RWPE2 (cell line): ENCODE results near the gene ALDOC.
"Not testable (repeated sequence)": the region's sequence is repeated elsewhere in the genome, so short reads cannot be mapped to it uniquely, and the experiment has no call there.

Source experiments
- ATAC-seq: fragments of 200-7000 bp; cut with Tn5 transposase; 3 replicates; pipeline ENCODE4 v1.9.1; 2021; ENCODE audit warnings: low read depth
- DNase-seq: peaks from one replicate; pipeline ENCODE4 v3.0.0-alpha.2; 2020; ENCODE audit warnings: low spot score
- H3K27ac ChIP-seq: fragments of 450-650 bp; 2 replicates; pipeline ENCODE4 v1.5.1; 2017; ENCODE audit warnings: mild to moderate bottlenecking; ENCODE audit not compliant: poor library complexity, severe bottlenecking
- H3K27me3 ChIP-seq: fragments of 250-450 bp; sonication (Bioruptor Pico); 2 replicates; pipeline ENCODE4 v1.5.1; 2021; ENCODE audit warnings: mild to moderate bottlenecking, moderate library complexity; ENCODE audit not compliant: insufficient read depth, poor library complexity, severe bottlenecking
- H3K36me3 ChIP-seq: fragments of 250-450 bp; sonication (Bioruptor Pico); 2 replicates; pipeline ENCODE4 v1.5.1; 2020; ENCODE audit warnings: low read depth, mild to moderate bottlenecking, moderate library complexity
- H3K4me1 ChIP-seq: fragments of 250-450 bp; sonication (Bioruptor Pico); 2 replicates; pipeline ENCODE4 v1.5.1; 2021; ENCODE audit warnings: mild to moderate bottlenecking, moderate library complexity; ENCODE audit not compliant: insufficient read depth, poor library complexity, severe bottlenecking
- H3K4me3 ChIP-seq: fragments of 250-450 bp; sonication (Bioruptor Pico); 2 replicates; pipeline ENCODE4 v1.5.1; 2021; ENCODE audit warnings: mild to moderate bottlenecking, moderate library complexity; ENCODE audit not compliant: severe bottlenecking
- H3K9me3 ChIP-seq: fragments of 250-450 bp; sonication (Bioruptor Pico); 2 replicates; pipeline ENCODE4 v1.5.1; 2021; ENCODE audit warnings: mild to moderate bottlenecking, moderate library complexity; ENCODE audit not compliant: severe bottlenecking
- CTCF ChIP-seq: fragments of 450-650 bp; IDR thresholded peaks from one replicate; pipeline ENCODE4 v1.5.1; 2017; ENCODE audit warnings: mild to moderate bottlenecking, moderate library complexity; ENCODE audit not compliant: poor library complexity, severe bottlenecking

Gene ALDOC

GRCh38 chr17:28577466-28577824 lies 750 bp upstream of the ALDOC start:
- DNase-seq (no peak), ATAC-seq (no peak)
- H3K4me1 ChIP-seq: peaks cover 4% of the 10 kb centered on the region
- H3K9me3 ChIP-seq: no peaks in the 10 kb centered on the region
- no peak overlapping the region for H3K4me3 ChIP-seq
- H3K36me3 ChIP-seq: peaks cover 48% of the 10 kb centered on the region
- TF ChIP-seq CTCF: no peak
- H3K27ac ChIP-seq: peak overlapping the region; percentile 49
- H3K27me3 ChIP-seq: no peaks in the 10 kb centered on the region

GRCh38 chr17:28576016-28576415 lies 679 bp downstream of the ALDOC start:
- Histone ChIP-seq H3K36me3 (peaks cover 46% of the 10 kb centered on the region), H3K4me3 (peak overlapping the region; percentile 42), H3K27ac (peak overlapping the region; percentile 49)
- H3K9me3 ChIP-seq, H3K4me1 ChIP-seq, H3K27me3 ChIP-seq, DNase-seq, ATAC-seq: not testable (repeated sequence)

GRCh38 chr17:28575126-28575795 lies 1.4 kb downstream of the ALDOC start:
- Histone ChIP-seq H3K36me3 (peaks cover 41% of the 10 kb centered on the region), H3K4me3 (no peak overlapping the region)
- TF ChIP-seq CTCF: no peak

DNA sequence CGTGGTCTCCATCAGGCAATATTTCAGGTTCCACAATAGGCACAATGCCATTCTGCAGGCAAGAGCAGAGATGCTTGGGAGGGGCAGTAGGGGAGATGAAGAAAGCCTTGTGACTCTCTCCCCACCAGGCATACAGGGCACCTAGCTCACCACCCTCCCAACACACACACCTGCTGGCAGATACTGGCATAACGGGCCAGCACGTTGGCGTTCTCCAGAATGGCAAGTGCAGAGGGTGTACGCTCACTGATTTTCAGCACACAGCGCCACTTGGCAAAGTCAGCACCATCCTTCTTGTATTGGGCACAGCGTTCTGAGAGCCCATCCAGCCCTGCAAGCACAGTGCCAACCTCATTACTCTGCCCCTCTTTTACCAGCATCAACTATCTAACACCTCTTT lies 2.2 kb downstream of the ALDOC start:
- H3K9me3 ChIP-seq: no peaks in the 10 kb centered on the region
- peaks cover 11% of the 10 kb centered on the region for H3K4me1 ChIP-seq
- H3K36me3 ChIP-seq: peaks cover 44% of the 10 kb centered on the region
- TF ChIP-seq CTCF: no peak
- ATAC-seq (no peak), DNase-seq (no peak)
- no peaks in the 10 kb centered on the region for H3K27me3 ChIP-seq
- H3K4me3 ChIP-seq: no peak overlapping the region
- no peak overlapping the region for H3K27ac ChIP-seq

More at GRCh38 chr17:28575126-28575795, 1.4 kb downstream of the ALDOC start:
- Histone ChIP-seq H3K4me1 (peaks cover 5% of the 10 kb centered on the region), H3K27ac (no peak overlapping the region), H3K27me3 (no peaks in the 10 kb centered on the region), H3K9me3 (no peaks in the 10 kb centered on the region)
- DNase-seq: no peak
- no peak for ATAC-seq

DNA sequence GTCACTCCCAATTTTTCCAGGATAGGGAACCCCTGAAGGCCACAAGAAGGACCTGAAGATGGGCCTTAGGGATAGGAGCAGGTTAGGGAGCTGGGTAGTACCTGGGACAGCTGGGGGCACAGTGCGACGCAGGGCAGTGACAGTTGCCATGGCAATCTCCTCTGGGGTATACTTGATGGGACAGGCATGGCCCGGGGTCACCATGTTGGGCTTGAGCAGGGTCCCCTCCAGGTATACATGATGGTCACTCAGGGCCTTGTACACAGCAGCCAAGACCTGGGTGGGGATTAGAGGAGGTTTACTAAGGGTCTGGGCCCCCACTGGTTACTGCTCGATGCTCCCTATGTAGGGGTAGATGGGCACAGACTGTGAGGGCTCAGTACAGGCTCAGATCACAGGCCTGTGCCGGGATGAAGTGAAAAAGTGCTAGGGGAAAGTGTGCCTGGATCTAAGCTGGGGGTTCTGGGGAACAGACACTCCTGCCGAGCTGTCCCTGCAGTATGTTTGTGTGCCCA lies 2.7 kb downstream of the ALDOC start:
- no peak for TF ChIP-seq CTCF
- Histone ChIP-seq H3K27ac (no peak overlapping the region), H3K4me3 (no peak overlapping the region), H3K9me3 (no peaks in the 10 kb centered on the region), H3K27me3 (no peaks in the 10 kb centered on the region), H3K4me1 (peaks cover 11% of the 10 kb centered on the region), H3K36me3 (peaks cover 40% of the 10 kb centered on the region)
- no peak for DNase-seq
- no peak for ATAC-seq
